HG03432 (cell line): ENCODE results near the gene DIP2C.
"Not testable (repeated sequence)": the region's sequence is repeated elsewhere in the genome, so short reads cannot be mapped to it uniquely, and the experiment has no call there.

Experiments
- ATAC-seq: cut with Tn5 transposase; IDR thresholded peaks from one replicate; pipeline ENCODE4 v1.9.1; 2021; ENCODE audit warnings: mild to moderate bottlenecking, moderate library complexity; ENCODE audit not compliant: unreplicated experiment

The DIP2C gene

GRCh38 chr10:489330-489729 is 200.1 kb downstream of the DIP2C start:
- no peak for ATAC-seq

- ATAC-seq: no peak
These were observed 200.6 kb downstream of the DIP2C start for GRCh38 chr10:488933-489215.

- no peak for ATAC-seq
These were observed 201.2 kb downstream of the DIP2C start for GRCh38 chr10:488081-488932.

- ATAC-seq: no peak
These were observed 202.7 kb downstream of the DIP2C start for GRCh38 chr10:486666-487322.

GRCh38 chr10:486206-486605 is 203.3 kb downstream of the DIP2C start:
- ATAC-seq: no peak

GRCh38 chr10:485776-486175 is 203.7 kb downstream of the DIP2C start:
- no peak for ATAC-seq

- peak; percentile 73 for ATAC-seq
These were observed 204.4 kb downstream of the DIP2C start for GRCh38 chr10:484925-485661.

GRCh38 chr10:484441-484924 is 205.0 kb downstream of the DIP2C start:
- ATAC-seq: peak; percentile 72

GRCh38 chr10:483261-483660 is 206.2 kb downstream of the DIP2C start:
- ATAC-seq: no peak

GRCh38 chr10:482848-483247 is 206.6 kb downstream of the DIP2C start:
- ATAC-seq: no peak

- ATAC-seq: no peak
These were observed 207.4 kb downstream of the DIP2C start for GRCh38 chr10:482051-482501.

- ATAC-seq: no peak
These were observed 207.8 kb downstream of the DIP2C start for GRCh38 chr10:481628-482027.

- ATAC-seq: no peak
These were observed 208.4 kb downstream of the DIP2C start for GRCh38 chr10:480928-481552.

GRCh38 chr10:480498-480927 is 209.0 kb downstream of the DIP2C start:
- ATAC-seq: no peak

GRCh38 chr10:479706-480497 is 209.6 kb downstream of the DIP2C start:
- ATAC-seq: not testable (repeated sequence)

GRCh38 chr10:478471-479245 is 210.8 kb downstream of the DIP2C start:
- ATAC-seq: no peak

- no peak for ATAC-seq
These were observed 211.8 kb downstream of the DIP2C start for GRCh38 chr10:477620-478019.

- ATAC-seq: no peak
These were observed 213.1 kb downstream of the DIP2C start for GRCh38 chr10:476455-476780.

- ATAC-seq: no peak
These were observed 213.6 kb downstream of the DIP2C start for GRCh38 chr10:475709-476454.
